K562 treated with DMSO at 1 percent for 4 hours (cell line): Measurements from ENCODE around the gene CENPM. TPM values are rescaled to one million over a fixed set of nuclear protein-coding genes. Genes with fewer than 3 reads are reported as not detected.

Experiments used
- total RNA-seq: library from RNA; unstranded; fragments of 300-600 nt; gene quantifications from 2 replicates; pipeline ENCODE4 v1.2.3, GENCODE V29; 2022; ENCODE audit not compliant: insufficient read depth

Gene CENPM, protein sequence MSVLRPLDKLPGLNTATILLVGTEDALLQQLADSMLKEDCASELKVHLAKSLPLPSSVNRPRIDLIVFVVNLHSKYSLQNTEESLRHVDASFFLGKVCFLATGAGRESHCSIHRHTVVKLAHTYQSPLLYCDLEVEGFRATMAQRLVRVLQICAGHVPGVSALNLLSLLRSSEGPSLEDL
- 39.0 and 39.2 TPM in 2 replicates for total RNA-seq

DNA sequence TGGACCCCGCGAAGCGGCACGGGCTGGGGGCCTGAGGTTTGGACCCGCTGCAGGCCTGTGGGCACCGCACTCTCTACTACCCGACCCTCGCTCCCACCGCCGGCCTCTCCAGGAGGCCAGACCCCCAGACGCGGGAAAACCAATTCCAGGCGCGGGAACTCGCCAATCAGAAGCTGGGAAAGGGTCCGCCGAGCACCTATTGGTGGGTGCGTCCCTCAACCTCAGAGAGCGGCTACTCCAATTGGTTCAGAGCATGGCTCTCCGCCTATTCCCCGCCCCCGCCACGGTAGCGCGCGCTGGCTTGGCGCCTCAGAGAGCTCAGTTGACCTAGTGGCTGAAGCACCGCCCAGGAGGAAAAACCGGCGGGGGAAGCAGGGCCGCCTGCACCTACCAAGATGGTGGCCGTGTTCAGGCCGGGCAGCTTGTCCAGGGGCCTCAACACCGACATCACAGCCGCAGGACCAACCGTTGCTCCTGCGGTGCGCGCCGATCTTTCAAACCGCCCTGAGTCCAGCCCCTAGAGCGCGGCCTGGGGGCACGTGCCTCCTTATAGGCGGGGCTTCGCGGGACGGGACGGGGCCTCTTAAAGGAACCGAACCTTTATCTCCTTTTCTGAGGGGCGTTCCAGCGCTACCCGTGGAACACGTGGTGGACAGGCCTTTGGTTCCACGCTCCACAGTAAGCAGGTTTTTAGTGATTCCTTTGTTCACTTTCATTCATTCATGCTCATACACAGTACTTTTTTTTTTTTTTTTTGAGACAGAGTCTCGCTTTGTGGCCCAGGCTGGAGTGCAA is at the start of gene CENPM:
Gene CENPM (minus strand): TSS at position 524 of the 795 bp plus-strand sequence. CDS start 76 bp downstream, at position 448.

DNA sequence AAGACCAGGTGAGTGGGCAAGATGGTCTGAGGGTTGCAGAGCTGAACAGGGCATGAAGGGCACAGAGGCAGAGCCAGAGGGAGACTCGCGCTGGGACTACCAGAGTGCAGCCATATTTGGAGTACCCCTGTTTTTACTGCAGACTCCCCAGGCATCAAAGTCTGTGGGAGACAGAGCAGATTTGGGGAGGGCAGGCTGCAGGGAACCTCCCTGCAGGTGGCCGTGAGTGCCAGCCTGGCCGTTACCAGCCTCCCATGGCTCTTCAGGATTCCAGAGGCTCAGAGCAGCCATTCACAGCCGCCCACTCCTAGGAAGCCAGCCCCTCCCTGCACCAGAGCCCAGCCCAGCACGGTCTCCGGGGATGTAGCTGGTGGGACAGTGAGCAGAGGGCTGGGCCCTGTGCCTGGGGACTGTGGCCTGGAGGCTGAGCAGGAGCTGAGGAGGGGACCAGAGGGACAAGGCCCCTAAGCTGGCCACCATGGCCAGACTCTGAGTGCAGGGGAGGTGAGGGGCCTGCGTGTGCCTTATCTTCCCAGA is 22.2 kb upstream of the CENPM start, which contains the start of gene SEPTIN3:
Gene SEPTIN3 (plus strand): TSS at position 334 of the 537 bp plus-strand sequence. CDS start 2,050 bp downstream, outside the sequence.

DNA sequence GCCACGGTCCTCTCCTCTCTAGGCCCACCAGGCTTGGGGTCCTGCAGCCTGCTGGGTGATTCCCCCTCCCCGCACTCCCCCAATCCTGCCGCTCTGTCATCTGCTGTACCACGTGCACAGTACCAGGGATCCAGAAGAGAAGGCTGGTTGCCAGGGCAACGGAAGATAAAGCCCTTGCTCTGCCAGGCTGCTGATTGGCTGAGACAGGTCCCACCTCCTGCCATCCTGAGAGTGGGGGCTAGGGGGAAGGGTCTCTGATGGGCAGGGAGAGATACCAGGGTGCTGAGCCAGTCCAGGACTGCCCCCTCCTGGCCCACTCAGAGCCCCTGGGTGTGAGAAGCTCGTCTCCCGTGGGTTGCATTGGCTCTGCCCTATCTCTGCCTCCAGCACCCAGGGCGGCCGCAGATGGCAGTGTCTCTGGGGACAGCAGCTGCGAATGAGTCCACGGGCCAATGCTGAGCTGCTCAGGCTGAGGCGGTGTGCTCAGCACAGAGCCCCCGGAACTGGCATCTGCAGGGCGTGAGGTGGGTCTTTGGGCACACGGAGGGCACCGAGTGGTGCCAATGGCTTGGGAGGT is 5.0 kb upstream of the CENPM start, which contains the start of gene SMIM45:
Gene SMIM45 (plus strand): TSS at position 253 of the 577 bp plus-strand sequence.

DNA sequence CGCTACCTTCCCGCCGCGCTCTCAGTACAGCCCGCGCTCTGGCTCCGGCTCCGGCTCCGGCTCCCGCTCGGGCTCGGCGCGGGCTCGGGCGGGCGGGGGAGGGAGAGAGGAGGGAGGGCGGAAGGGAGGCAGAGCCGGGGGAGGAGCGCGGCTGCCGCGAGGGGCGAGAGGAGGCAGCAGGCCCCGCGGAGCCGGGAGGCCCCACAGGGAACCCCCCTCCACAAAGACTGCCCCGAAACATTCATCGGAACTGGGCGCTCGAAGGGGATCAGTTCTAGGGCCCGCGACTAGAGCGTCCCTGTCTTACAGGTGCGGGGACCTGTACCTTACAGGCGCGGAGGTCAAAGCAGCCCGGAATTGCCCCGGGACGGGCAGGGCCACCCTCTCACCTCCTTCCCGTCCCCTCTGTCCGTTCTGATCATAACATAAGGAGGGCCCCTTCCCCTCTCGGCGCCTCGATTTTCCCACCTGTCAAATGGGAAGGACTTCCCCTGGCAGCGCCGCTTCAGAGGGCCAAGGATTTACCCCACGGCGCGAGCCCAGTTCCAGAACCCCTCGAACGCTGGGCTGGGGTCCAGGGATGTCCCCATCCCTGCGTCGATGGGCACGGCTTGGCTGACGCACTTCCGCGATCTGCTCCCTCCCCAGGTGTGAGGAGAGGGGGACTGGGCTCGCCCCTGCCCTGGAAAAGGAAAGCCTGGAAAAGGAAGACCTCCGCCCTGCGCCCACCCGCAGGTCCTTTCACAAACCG is 31.7 kb downstream of the CENPM start, which contains the start of gene SHISA8:
Gene SHISA8 (minus strand): TSS at position 40 of the 751 bp plus-strand sequence. CDS start 407 bp downstream, outside the sequence.

Other genes starting within 250 kb of the CENPM start
- gene MEI1, start 247.6 kb downstream of the CENPM start, total RNA-seq, result not detected in 2 replicates
- gene CCDC134, start 146.5 kb downstream of the CENPM start, total RNA-seq, result 2.4 and 4.0 TPM in 2 replicates
- 83.4 and 90.6 TPM in 2 replicates for gene SREBF2, start 114.0 kb downstream of the CENPM start, total RNA-seq
- gene SHISA8, start 32.1 kb downstream of the CENPM start, total RNA-seq, result not detected in 2 replicates
- gene TNFRSF13C, start 20.3 kb downstream of the CENPM start, total RNA-seq, result 0.40 and 0.42 TPM in 2 replicates
- gene SEPTIN3, start 22.3 kb upstream of the CENPM start, total RNA-seq, result 0.25 TPM in 1 of 2 replicates, not detected in the other
- gene WBP2NL, start 51.6 kb upstream of the CENPM start, total RNA-seq, result not detected in 2 replicates
- gene NAGA, start 123.7 kb upstream of the CENPM start, total RNA-seq, result 34.1 and 34.2 TPM in 2 replicates
- gene PHETA2, start 127.1 kb upstream of the CENPM start, total RNA-seq, result not detected in 2 replicates
- 51.2 and 62.3 TPM in 2 replicates for gene SMDT1, start 132.5 kb upstream of the CENPM start, total RNA-seq
- gene NDUFA6, start 143.6 kb upstream of the CENPM start, total RNA-seq, result 57.3 and 63.2 TPM in 2 replicates
- gene CYP2D6, start 183.7 kb upstream of the CENPM start, total RNA-seq, result 0.42 TPM in 1 of 2 replicates, not detected in the other